Stimulated activated CD4-positive, alpha-beta T cell treated with anti-CD3 and anti-CD28 coated beads, Interleukin-15, amount 100 ng/mL, for 48 hours (primary cell): ENCODE results near the gene RHOF.

Experiments
- DNase-seq, 2 donors: peaks; one replicate each; pipeline ENCODE4 v3.0.0-alpha.2; 2020; ENCODE audit warnings: low read depth in 2 of 2

The RHOF gene

GRCh38 chr12:121793440-121793837, at the start of gene RHOF:
Gene RHOF, minus strand, starts transcription at chr12:121793688. Its CDS starts 55 bp downstream, at chr12:121793633.
- DNase-seq, result peak in 1 of 2 donors; percentile 75

DNA sequence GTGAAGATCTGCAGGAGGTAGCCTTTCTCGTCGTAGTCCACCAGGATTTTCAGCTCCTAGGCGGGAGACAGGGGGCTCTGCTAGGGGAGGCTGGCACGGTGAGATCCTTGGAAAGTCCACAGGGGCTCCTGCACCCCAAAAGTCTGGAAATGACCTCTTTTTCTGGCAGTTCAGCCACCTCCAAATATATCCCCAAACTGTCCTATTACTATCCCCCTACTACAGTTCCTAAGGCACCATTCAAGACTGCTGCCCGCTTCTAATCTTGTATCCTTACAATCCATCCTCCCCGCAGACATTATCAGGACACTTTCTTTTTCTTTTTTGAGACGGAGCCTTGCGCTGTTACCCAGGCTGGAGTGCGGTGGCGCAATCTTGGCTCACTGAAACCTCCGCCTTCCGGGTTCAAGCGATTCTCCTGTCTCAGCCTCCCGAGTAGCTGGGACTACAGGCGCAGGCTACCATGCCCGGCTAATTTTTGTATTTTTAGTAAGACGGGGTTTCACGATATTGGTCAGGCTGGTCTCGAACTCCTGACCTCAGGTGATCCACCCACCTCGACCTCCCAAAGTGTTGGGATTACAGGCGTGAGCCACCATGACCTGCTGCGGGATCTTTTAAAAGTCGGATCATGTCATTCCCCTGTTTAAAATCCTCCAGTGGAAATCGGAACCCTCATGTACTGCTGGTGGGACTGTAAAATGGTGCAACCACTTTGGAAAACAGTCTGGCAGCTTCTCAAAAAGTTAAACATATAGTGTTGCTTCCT, 46.7 kb upstream of the RHOF start:
- no peak for DNase-seq

DNA sequence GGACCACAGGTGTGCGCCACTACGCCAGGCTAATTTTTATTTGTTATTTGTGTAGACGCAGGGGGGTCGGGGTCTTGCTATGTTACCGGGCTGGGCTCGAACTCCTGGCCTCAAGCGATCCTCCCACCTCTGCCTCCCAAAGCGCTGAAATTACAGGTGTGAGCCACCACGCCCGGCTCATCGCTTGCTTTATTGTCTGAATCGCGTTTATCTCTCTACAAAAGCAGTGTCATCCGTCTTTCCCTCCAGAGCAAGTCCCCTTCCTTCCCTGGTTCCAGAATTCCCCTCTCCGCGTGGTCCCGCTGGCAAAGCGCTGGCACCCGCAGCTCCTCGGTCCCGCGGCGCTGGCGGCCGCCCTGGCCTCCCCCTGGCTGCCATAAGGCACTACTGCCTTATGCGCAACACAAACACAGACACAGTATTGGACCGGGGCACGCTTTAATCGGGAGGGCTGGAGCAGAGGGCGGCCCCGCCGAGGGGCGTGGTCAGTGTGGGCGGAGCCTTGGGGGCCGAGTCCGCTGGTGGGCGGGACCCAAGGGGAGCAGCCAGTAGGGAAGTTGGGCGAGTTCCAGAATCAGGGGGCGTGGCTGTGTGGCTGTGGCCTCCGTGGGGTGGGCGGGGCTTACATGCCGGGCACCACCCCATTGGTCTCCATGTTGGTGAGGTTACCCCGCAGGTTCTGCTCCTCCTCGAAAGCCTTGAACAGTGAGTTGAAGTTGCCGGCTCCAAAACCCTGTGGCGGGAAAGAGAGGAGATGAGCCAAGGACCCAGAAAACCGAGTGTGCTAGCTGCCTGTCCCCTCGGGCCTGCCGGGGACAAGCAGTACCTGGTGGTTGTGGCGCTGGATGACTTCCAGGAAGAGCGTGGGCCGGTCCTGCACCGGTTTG, 45.9 kb upstream of the RHOF start:
- peak; percentile 99 to 100 for DNase-seq

DNA sequence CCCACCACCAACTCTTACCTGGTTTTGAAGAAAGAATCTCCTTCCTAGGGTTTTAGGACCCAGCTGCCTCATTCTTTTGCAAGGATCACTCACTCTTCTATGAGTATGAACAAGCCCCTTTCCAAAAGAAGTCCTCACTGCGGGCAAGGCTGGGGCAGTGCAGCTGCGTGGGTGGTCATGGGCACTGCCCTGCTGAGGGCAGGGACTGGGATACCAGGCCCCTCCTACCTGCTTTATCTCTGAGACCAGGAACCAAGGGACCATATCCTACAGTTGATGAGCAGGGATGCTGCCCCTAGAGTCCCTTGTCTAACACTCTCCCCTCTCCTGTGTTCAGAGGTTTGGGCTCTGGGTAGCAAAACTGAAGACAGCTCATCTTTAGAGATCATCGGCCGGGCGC, 44.6 kb upstream of the RHOF start:
- no peak for DNase-seq

GRCh38 chr12:121837680-121838079, 44.2 kb upstream of the RHOF start:
- DNase-seq, result no peak

DNA sequence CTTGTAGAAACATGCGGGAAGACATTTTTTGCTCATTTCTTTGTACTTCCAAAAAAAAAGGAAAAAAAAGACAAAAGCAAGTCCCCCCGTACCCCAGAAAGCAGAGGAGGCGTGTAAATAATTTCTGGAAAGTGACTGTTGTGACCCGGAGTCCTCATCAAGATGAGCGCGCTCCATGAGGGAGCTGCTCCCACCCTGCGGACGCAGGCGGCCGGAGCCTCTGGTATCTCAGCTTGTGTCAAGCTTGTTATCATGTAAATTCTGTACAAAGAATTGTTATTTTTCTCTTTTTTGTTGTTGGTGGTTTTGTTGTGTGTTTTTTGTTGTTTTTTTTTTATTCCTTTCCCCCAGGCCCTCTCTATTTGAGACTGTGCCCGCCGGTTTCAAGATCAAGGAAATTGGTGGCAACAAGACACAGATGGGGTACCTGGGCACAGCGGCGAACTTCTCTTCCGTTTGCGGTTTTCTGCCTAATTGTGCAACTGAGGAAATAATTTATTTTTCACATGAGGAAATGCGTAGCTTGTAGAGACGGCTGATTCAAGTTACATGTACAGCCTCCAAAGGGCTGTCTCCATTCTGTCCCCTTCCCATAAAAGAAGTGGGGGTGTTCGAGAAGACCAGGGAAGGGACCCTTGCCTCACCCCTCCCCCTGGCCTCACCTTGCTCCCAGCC, 38.2 kb upstream of the RHOF start:
- DNase-seq, result no peak

DNA sequence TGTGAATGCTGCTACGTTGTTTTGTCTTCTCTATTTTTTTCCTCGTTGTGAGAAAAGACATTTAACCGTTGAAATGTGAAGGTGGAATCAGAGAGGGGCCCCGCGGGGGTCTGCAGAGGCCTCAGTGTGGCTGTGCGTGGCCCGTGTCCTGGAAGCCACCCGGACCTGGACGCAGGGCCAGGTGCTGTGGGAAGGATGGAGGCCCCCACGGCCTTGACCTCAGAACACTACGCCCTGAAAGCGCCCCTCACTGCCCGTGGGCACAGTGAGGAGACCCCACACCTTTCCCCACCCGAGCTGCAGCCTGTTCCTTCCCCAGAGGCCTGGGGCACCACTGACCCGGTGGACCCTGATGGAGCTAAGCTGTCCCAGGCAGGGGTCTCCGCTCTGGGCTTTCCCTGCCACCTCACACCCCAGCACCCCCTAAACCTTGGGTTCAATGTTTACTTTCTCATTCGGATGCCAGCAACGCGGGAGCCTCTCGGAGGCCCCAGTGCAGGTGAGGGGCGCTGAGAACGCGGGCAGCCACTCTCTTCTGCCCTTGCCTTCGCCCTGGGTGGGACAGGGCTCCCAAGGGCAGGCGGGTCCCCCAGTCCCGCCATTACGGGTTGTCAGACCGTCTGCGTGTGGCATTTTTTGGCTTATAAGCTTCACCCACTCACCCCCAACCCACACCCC, 37.2 kb upstream of the RHOF start:
- no peak for DNase-seq

DNA sequence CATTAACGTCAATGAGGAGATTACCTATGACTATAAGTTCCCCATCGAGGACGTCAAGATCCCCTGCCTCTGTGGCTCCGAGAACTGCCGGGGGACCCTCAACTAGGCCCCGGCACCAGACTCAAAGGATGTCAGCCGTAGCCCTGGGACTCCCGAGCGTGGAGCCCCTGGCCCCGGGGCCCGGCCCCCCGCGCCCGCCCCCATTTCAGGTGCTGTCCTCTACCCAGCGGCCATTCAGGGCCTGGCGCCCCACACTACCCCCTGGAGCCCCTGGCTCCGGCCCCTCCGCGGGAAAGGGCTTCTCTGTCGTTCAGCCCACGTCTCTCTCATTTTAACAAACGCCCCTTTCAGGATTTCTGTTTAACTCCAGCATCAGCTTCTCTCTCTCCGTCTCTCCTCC, 36.6 kb upstream of the RHOF start:
- no peak for DNase-seq

DNA sequence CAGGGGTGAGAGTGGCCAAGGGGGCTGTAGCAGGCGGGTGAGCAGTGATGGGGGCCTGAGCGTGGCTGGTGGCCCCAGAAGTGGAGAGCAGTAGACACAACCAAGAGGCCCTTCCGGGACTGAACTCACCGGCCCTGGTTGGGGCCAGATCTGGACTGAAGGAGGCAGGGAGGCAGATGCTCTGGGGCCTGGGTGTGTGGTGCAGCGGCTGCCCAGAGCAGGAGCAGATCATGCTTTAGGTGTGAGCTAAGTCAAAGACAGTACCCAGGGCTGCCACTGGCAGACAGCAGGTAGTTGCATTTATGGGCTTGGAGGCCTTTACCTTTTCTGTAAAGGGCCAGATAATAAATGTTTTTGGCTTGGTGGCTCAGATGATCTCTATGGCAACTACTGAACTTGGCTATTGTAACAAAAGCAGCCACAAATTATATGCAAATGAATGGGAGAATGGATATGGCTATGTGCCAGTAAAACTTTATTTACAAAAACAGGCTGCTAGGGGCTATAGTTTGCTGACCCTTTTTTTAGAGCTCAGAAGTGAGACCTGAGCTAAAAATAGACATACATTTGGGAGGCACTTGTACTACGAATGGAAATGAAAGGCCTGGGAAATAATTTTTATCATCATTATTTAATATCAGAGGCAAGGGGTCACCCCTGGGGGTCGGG, 35.9 kb upstream of the RHOF start:
- DNase-seq, result no peak

GRCh38 chr12:121828826-121829225, 35.3 kb upstream of the RHOF start:
- no peak for DNase-seq

DNA sequence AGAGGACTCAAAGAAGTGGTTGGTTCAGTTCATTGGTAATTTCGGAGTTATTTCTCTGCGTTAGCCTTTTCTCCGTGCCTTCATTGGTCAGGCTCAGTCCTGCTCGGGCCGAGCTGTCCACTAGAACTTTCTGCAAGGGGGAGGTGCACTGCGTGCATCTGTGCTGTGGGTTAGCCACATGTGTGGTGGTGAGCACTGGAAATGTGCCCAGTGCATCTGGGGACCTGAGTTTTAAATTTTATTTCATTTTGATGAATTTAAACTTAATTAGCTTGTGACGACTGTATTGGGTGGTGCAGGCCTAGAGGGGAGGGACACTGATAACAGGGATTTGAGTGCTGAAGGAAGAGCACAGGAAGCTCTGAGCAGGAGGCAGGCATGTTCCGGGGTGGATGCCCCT, 34.8 kb upstream of the RHOF start:
- DNase-seq, result no peak

DNA sequence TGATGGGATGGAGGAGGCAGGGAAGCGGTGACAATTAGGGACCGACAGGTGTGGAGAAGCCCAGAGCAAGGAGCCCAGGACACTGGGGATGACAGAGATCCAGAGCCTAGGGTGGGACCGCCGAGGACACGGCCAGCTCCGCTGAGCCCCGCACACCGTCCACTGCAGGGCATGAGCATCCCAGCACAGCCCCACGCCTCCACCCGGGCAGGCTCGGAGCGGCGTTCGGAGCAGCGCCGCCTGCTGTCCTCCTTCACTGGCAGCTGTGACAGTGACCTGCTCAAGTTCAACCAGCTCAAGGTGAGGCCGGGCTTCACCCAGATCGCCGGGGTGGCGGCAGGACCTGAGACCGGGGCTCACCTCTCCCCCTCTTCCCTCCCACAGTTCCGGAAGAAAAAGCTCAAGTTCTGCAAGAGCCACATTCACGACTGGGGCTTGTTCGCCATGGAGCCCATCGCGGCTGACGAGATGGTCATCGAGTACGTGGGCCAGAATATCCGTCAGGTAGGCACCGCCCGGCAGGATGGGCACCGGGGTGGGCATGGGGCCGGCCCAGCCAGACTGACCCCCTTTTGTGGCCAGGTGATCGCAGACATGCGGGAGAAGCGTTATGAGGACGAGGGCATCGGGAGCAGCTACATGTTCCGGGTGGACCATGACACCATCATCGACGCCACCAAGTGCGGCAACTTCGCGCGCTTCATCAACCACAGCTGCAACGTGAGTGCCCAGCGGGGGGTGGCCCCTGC, 34.0 kb upstream of the RHOF start:
- no peak for DNase-seq

- DNase-seq, result no peak
Measured at GRCh38 chr12:121826318-121827150, 33.0 kb upstream of the RHOF start.

- DNase-seq, result no peak
Measured at GRCh38 chr12:121825041-121825523, 31.6 kb upstream of the RHOF start.

- DNase-seq, result no peak
Measured at GRCh38 chr12:121823727-121824115, 30.2 kb upstream of the RHOF start.

GRCh38 chr12:121823101-121823726, 29.7 kb upstream of the RHOF start:
- no peak for DNase-seq

GRCh38 chr12:121822393-121823100, 29.1 kb upstream of the RHOF start:
- no peak for DNase-seq

DNA sequence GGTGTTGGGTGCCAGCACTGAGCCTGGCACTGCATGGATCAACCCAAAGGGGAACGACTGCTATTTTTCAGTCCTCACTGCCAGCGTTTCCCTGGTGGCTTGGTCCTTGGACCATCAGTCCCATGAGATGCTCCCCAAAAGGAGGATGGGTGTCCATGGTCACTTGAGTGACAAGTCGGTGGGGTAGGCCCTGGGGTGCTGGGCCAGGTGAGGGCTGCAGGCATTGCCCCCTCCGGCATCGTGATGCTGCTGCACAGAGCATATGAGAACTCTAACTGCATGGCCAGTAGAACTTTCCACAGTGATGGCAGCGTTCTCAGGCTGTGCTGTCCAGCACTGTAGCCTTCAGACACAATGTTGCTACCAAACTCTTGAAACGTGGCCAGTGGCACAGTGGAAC, 26.6 kb upstream of the RHOF start:
- no peak for DNase-seq
